ENCODE measurements around the gene CHI3L1.

CHI3L1 gene

GRCh38 chr1:203129501-203130231 is 56.8 kb downstream of the CHI3L1 start:
- DNase-seq = no peak

Data from stimulated activated CD4-positive, alpha-beta T cell treated with anti-CD3 and anti-CD28 coated beads, Interleukin-12 subunit alpha, Interleukin-12 subunit beta, amount 100 ng/mL, for 4 hours (primary cell).